GM19463 (cell line): ENCODE measurements around the gene NARF.
"Not testable (repeated sequence)": the region's sequence is repeated elsewhere in the genome, so short reads cannot be mapped to it uniquely, and the experiment has no call there.

Experiments used
- ATAC-seq: cut with Tn5 transposase; IDR thresholded peaks from one replicate; pipeline ENCODE4 v1.9.1; 2021; ENCODE audit warnings: mild to moderate bottlenecking, moderate library complexity; ENCODE audit not compliant: unreplicated experiment

The NARF gene

GRCh38 chr17:82529914-82530300 is 71.4 kb downstream of the NARF start:
- ATAC-seq = no peak

- no peak for ATAC-seq
These were observed 72.9 kb downstream of the NARF start for GRCh38 chr17:82531431-82531881.

GRCh38 chr17:82534401-82534812 is 75.9 kb downstream of the NARF start:
- no peak for ATAC-seq

GRCh38 chr17:82536512-82537201 is 78.1 kb downstream of the NARF start:
- ATAC-seq = no peak

- ATAC-seq = not testable (repeated sequence)
These were observed 78.7 kb downstream of the NARF start for GRCh38 chr17:82537228-82537627.

- not testable (repeated sequence) for ATAC-seq
These were observed 80.5 kb downstream of the NARF start for GRCh38 chr17:82539076-82539475.
